NCI-H128 (cell line): ENCODE measurements around the gene SCFD2.
"Not testable (repeated sequence)": the region's sequence is repeated elsewhere in the genome, so short reads cannot be mapped to it uniquely, and the experiment has no call there.

Source experiments
- DNase-seq: peaks from one replicate; lab custom pipeline; 2025; ENCODE audit not compliant: unreplicated experiment; lab: John Stamatoyannopoulos, UW

SCFD2 gene

GRCh38 chr4:52996261-52997131 lies 369.4 kb downstream of the SCFD2 start:
- no peak for DNase-seq

DNA sequence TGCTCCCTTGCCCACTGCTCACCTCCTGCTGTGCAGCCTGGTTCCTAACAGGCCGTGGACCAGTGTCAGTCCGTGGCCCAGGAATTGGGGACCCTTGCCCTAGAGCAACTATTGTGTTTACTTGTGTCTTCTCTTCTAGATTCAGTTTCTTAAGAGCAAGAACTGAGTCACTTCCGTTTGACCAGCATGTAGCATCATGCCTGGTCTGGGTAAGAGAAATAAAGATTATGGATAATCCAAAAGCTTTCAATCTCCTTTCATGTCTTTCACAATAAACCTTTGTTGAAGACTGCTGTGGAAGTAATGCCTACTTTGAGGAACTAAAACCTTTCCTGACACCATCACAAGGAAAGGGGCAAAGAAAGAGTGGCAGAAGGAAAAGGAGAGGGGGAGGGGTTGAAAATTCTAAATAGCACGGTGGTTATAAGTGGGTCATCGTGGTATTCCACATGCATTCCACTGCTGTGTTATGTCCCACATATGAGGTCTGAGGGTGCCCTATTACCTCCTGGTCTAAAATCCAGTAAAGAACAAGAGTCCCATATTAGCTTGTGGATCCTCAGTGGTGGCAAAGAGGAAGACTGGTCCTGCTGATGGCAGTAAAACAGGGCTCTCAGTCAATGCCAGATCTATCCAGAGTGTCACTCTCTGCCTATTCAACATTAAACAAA lies 370.4 kb downstream of the SCFD2 start:
- DNase-seq: no peak

GRCh38 chr4:52994567-52994966 lies 371.3 kb downstream of the SCFD2 start:
- DNase-seq: no peak

- DNase-seq: no peak
Measured at GRCh38 chr4:52993771-52994170, 372.1 kb downstream of the SCFD2 start.

- not testable (repeated sequence) for DNase-seq
Measured at GRCh38 chr4:52992551-52992950, 373.3 kb downstream of the SCFD2 start.

- DNase-seq: no peak
Measured at GRCh38 chr4:52991472-52991871, 374.4 kb downstream of the SCFD2 start.

DNA sequence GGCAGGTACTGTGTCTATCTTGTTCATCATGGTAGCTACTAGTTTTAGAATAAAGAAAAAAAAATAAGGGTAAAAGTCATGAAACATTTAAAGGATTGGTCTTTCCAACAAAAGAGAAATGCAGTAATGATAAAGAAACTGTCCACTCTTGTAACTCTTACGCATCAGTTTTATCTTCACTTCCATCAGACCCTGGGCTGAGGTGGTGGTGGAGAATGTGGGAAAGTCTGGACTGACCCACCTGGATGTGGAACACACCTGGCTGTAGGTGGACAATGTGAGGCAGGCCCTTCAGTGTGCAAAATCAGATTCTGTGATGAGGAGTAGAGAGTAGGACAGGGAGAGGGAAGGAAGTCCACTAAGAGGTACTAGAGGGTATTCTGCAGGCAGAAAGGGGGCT lies 375.2 kb downstream of the SCFD2 start:
- DNase-seq: no peak

GRCh38 chr4:52989865-52990264 lies 376.0 kb downstream of the SCFD2 start:
- DNase-seq: no peak

DNA sequence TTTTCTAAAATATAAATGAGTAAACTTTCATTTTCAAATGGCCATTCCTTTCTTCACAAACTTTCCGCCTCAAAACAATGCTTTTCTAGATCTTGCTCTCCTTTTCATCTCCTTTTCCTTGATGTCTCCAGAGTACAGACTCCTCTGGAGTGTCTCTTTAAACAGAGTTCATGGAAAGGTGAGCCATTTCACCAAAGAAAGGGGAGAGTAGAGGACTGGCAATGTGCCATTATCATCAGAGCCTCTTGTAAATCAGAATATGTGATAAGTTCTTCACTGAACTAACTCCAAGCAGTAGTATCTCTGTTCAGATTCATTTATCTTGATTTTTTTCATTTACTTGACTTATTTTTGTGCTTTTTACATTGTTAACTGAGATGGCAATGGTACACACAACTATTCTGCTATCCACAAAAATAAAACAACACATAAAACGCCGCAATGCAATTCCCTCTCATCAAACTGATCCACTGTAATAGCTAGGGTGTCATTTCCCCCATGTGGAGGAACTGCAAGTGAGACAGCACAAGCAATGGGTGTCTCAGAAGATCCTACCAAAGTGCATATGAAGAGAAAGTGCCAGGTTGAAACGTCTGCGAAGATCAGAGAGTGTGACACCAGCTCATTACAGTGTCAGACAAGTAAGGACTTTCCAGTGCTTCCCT lies 378.3 kb downstream of the SCFD2 start:
- DNase-seq: no peak

DNA sequence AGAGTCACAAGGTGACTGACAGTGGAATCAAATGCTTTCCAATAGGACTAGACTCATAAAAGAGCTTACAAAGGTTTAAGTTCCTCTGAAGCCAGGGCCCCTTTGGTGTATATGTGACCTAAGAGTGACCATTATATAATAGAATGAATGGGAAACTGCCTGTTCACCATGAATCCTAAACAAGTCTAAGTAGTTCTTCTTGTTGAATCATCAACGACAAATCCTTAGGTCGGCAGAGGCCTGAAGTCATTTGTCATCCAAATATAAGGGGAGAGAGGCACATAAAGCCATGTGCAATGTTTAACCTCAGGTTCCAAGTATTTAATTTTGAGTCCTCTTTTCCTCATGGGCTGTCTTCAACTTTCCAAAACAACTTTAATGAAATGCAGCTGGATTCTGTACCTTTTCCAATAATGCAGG lies 381.4 kb downstream of the SCFD2 start:
- no peak for DNase-seq

DNA sequence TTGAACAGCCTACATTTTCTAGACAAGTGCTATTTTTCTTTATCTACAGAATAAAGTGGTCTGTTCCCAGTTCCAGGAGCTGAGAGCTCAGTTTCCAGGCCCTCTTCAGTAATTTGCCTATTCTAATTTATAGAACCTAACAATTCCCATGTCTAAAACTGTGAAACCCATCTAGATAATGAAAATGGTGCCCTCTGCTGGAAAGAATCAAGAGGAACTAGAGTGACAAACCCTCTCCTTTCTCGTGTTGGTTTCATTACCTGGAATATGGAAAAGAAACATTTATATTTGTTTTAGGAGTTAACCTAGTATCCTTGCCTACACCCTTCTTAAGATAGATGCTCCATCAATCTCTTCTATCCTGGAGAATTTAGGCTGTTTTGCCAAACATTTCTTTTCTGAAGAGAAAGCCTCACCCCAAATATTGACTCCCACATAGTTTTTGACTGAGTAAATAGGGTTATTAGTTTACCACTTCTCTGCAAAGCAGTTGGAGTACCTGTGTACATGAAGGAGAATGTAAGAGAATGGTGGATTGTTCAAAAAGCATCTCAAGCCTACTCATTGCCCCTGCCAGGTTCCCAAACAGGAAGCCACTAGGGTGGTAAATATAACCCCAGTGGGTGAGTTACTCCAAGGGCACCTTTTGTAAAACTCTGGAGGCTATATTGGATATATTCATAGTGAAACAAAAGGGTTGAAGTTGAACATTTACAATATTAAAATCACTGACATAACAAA lies 382.1 kb downstream of the SCFD2 start:
- DNase-seq: peak; percentile 10

DNA sequence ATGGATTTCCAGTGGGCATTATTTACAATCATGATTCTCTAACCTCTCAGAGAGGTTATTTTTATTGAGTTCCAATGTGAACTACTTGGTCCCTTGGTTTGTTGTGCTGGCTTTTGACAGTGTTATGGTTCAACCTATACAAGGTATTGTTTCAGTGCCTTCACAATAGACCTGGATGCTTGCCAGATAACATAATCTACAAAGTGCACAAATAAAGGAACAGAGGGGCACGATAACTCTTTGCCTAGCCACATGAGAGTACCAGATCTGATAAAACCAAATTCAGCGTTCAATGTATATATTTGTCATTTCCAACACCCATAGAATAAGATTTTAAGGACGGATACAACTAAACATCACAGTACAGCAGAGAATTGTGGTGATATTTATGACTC lies 382.9 kb downstream of the SCFD2 start:
- no peak for DNase-seq

- peak; percentile 1 for DNase-seq
Measured at GRCh38 chr4:52982255-52982945, 383.5 kb downstream of the SCFD2 start.

DNA sequence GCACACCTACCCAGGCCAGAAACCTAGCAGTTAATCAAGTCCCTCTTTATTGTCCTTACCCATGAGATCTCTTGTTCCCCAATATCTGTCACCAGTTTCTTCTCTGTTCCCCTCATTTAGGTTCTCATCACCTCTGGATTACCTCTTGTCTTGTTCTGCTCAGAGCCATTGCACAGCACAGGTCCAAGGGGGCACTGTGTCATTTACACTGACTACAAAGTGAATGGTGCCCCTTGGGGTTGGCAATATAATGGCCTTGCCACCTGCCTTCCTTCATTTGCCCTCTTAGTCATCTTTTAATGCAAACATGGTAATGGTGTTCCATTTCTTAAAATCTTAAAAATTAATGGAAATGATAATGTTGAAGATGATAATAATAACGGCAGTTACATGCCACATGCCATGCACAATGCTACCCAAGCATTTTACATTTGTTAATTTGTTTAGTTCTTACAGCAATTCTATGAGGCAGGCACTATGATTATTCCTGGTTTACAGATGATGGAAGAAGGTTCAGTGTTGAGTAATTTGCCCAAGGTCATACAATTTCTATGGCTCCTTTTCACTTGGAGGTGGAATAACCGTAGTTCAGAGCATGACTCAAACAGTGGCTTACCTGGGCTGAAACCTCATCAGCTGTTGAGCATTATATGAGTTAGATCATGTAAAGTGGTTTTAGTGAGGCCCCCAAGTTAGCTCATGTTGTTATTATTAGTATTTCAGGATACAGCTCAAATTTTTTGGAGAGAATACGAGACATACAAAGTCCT lies 385.9 kb downstream of the SCFD2 start:
- DNase-seq: no peak

GRCh38 chr4:52979020-52979419 lies 386.8 kb downstream of the SCFD2 start:
- no peak for DNase-seq

GRCh38 chr4:52977252-52977651 lies 388.6 kb downstream of the SCFD2 start:
- DNase-seq: no peak

DNA sequence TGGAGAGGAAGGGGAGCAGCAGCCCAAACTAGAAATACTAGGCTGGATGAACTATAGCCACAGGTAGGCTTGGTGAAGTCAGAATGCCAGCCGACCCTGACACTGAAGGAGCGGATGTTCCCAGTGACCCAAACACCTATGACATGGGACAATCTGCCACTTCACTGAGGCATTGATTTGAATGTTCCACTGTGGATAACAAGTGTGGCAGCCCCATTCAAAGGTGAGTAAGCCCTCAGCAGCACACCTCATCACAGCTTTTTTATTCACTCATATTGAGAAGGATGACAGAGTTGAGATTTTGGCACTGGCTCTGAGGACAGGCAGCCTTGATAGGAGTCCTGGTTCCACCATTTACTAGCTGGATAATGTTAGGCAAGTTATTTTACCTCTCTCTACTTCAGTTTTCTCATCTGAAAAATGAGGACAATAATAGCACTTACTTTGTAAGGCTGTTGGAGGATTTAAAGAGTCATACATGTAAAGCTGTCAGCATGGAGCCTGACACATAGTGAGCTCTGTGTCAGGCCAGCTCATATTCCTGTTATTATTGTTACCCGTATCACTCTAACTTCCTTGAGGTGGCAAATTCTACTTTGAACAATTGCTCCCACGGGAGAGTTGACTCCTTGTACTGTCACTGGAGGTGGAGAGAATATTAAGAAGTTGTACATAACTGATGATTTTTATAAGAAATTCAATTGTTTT lies 389.2 kb downstream of the SCFD2 start:
- no peak for DNase-seq

GRCh38 chr4:52968691-52969090 lies 397.2 kb downstream of the SCFD2 start:
- no peak for DNase-seq

GRCh38 chr4:52968241-52968640 lies 397.6 kb downstream of the SCFD2 start:
- no peak for DNase-seq
